WTC11 (cell line): Measurements from ENCODE around the gene TACC2. TPM values are rescaled to one million over a fixed set of nuclear protein-coding genes. Genes with fewer than 3 reads are reported as not detected.

Experiments
- ATAC-seq: fragments of 200-7000 bp; cut with Tn5 transposase; 2 replicates; pipeline ENCODE4 v1.10.0; 2021; ENCODE audit warnings: mild to moderate bottlenecking, moderate library complexity
- CTCF ChIA-PET: fragments of 300-600 bp; sonication (Branson Sonifier 250); formaldehyde crosslinking; loops from one replicate; lab custom pipeline; 2021; ENCODE audit warnings: antibody characterized with exemption; lab: Charles Lee
- POLR2A ChIA-PET: fragments of 350-600 bp; sonication (Branson Sonifier 250); formaldehyde crosslinking; loops from one replicate; lab custom pipeline; 2021; ENCODE audit warnings: antibody characterized with exemption; lab: Charles Lee
- DNase-seq: peaks from one replicate; pipeline ENCODE4 v3.0.0; 2021; ENCODE audit warnings: low spot score
- H3K27ac Mint-ChIP-seq: 2 replicates; pipeline ENCODE4 v1.8.0; 2021; ENCODE audit warnings: mixed read lengths
- H3K27me3 Mint-ChIP-seq: 2 replicates; pipeline ENCODE4 v1.8.0; 2021; ENCODE audit warnings: low read depth, mild to moderate bottlenecking, moderate library complexity, mixed read lengths
- H3K36me3 Mint-ChIP-seq: 2 replicates; pipeline ENCODE4 v1.8.0; 2021; ENCODE audit warnings: mixed read lengths
- H3K4me1 Mint-ChIP-seq: 2 replicates; pipeline ENCODE4 v1.8.0; 2022; ENCODE audit warnings: mixed read lengths
- H3K4me3 Mint-ChIP-seq: 2 replicates; pipeline ENCODE4 v1.8.0; 2021; ENCODE audit warnings: mild to moderate bottlenecking, moderate library complexity, mixed read lengths
- H3K9me3 Mint-ChIP-seq: 2 replicates; pipeline ENCODE4 v1.8.0; 2021; ENCODE audit warnings: mixed read lengths
- ELF4 ChIP-seq: sonication (generic); formaldehyde crosslinking; IDR thresholded peaks from 2 replicates; pipeline ENCODE4 v1.8.1; 2022; ENCODE audit warnings: low read depth, mild to moderate bottlenecking, moderate library complexity, missing genetic modification reagents
- IRF2 ChIP-seq: sonication (generic); formaldehyde crosslinking; IDR thresholded peaks from 2 replicates; pipeline ENCODE4 v1.8.0; 2022; ENCODE audit warnings: low read depth, missing genetic modification reagents, borderline replicate concordance
- JAZF1 ChIP-seq: fragments of 250-450 bp; sonication (Bioruptor Pico); IDR thresholded peaks from 2 replicates; pipeline ENCODE4 v1.9.0; 2021; ENCODE audit warnings: moderate library complexity, mild to moderate bottlenecking, inconsistent platforms
- KAT7 ChIP-seq: sonication (generic); formaldehyde crosslinking; IDR thresholded peaks from 2 replicates; pipeline ENCODE4 v1.8.1; 2023; ENCODE audit warnings: missing genetic modification reagents, mild to moderate bottlenecking, borderline replicate concordance
- SP1 ChIP-seq: sonication (generic); formaldehyde crosslinking; conservative IDR thresholded peaks from 2 replicates; pipeline ENCODE4 v1.8.1; 2022; ENCODE audit warnings: missing genetic modification reagents
- ZNF263 ChIP-seq: sonication (generic); formaldehyde crosslinking; IDR thresholded peaks from 2 replicates; pipeline ENCODE4 v1.8.1; 2022; ENCODE audit warnings: low read depth, mild to moderate bottlenecking, moderate library complexity, missing genetic modification reagents
- total RNA-seq: library from RNA; stranded (reverse); gene quantifications from 3 replicates; pipeline ENCODE4 v1.2.3, GENCODE V29; 2021
- TF ChIP-seq, protein P1 (sequence below): fragments of 200-600 bp; IDR thresholded peaks from 2 replicates; pipeline ENCODE4 v1.8.0; 2022; ENCODE audit warnings: antibody characterized with exemption
- TF ChIP-seq, protein P2 (sequence below): sonication (generic); formaldehyde crosslinking; IDR thresholded peaks from 2 replicates; pipeline ENCODE4 v1.8.1; 2022; ENCODE audit warnings: low read depth, mild to moderate bottlenecking, moderate library complexity, missing genetic modification reagents, borderline replicate concordance
- TF ChIP-seq, protein P3 (sequence below): fragments of 250-450 bp; sonication (Bioruptor Pico); IDR thresholded peaks from 2 replicates; pipeline ENCODE4 v1.8.0; 2021; ENCODE audit warnings: mild to moderate bottlenecking
- TF ChIP-seq, protein P4 (sequence below): fragments of 250-450 bp; sonication (Bioruptor Pico); conservative IDR thresholded peaks from 2 replicates; pipeline ENCODE4 v1.9.0; 2021; ENCODE audit warnings: mild to moderate bottlenecking
- TF ChIP-seq, protein P5 (sequence below): sonication (generic); formaldehyde crosslinking; conservative IDR thresholded peaks from 2 replicates; pipeline ENCODE4 v1.8.1; 2022; ENCODE audit warnings: mild to moderate bottlenecking, missing genetic modification reagents
- TF ChIP-seq, protein P6 (sequence below): sonication (generic); formaldehyde crosslinking; IDR thresholded peaks from 2 replicates; pipeline ENCODE4 v1.8.1; 2023; ENCODE audit warnings: mild to moderate bottlenecking, missing genetic modification reagents
- TF ChIP-seq, protein P7 (sequence below): fragments of 250-450 bp; sonication (Bioruptor Pico); IDR thresholded peaks from 2 replicates; pipeline ENCODE4 v1.9.0; 2021; ENCODE audit warnings: mild to moderate bottlenecking, borderline replicate concordance
- TF ChIP-seq, protein P8 (sequence below): fragments of 250-450 bp; sonication (Bioruptor Pico); IDR thresholded peaks from 2 replicates; pipeline ENCODE4 v2.1.2; 2022; ENCODE audit warnings: mild to moderate bottlenecking, moderate library complexity

Gene TACC2
- total RNA-seq, 1 experiment from 2014 or later: 28.9 TPM

DNA sequence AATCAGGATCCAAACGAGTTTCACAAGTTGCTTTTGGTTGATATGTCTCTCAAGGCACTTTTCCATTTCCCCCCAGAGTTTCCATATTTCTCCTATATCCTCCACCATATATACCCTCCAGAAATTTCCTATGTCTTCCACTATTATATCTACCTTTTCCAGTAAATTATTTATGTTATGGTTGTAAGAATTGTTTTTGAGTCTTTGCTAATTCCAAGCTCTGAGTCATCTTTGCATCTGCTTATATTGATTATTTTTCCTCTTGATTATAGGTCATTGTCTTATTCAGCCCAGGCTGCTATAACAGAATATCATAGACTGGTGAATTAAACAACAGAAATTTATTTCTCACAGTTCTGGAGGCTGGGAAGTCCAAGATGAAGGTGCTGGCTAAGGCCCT, 12.7 kb downstream of the TACC2 start (continued):
- TF ChIP-seq, protein P1, sequence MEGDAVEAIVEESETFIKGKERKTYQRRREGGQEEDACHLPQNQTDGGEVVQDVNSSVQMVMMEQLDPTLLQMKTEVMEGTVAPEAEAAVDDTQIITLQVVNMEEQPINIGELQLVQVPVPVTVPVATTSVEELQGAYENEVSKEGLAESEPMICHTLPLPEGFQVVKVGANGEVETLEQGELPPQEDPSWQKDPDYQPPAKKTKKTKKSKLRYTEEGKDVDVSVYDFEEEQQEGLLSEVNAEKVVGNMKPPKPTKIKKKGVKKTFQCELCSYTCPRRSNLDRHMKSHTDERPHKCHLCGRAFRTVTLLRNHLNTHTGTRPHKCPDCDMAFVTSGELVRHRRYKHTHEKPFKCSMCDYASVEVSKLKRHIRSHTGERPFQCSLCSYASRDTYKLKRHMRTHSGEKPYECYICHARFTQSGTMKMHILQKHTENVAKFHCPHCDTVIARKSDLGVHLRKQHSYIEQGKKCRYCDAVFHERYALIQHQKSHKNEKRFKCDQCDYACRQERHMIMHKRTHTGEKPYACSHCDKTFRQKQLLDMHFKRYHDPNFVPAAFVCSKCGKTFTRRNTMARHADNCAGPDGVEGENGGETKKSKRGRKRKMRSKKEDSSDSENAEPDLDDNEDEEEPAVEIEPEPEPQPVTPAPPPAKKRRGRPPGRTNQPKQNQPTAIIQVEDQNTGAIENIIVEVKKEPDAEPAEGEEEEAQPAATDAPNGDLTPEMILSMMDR: no peak
- no peak for TF ChIP-seq JAZF1 (CRISPR knock-in tag)
- no peak for TF ChIP-seq IRF2 (CRISPR knock-in tag)
- TF ChIP-seq, protein P2, sequence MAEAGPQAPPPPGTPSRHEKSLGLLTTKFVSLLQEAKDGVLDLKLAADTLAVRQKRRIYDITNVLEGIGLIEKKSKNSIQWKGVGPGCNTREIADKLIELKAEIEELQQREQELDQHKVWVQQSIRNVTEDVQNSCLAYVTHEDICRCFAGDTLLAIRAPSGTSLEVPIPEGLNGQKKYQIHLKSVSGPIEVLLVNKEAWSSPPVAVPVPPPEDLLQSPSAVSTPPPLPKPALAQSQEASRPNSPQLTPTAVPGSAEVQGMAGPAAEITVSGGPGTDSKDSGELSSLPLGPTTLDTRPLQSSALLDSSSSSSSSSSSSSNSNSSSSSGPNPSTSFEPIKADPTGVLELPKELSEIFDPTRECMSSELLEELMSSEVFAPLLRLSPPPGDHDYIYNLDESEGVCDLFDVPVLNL (CRISPR knock-in tag): no peak

DNA sequence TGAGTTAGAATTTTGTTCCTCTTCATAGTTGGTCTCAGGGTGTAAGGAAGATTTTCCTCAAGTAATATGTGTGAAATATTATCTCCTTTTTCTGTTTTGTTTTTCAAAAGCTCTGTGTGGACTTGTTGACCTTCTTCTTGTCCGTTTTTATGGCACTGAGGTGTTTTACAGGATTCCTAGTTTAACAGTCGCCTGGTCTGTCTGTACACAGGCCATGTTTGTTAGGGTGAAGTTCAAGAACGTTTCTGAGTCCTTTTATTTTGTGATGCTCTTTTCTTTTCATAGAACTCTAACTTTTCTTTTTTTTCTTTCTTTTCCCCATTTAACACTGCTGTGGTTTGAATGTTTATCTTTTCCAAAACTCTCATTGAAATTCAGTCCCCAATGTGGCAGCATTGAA, 18.5 kb downstream of the TACC2 start:
- no peak for DNase-seq
- Mint-ChIP-seq H3K27me3 (no peaks in the 10 kb centered on the region), H3K27ac (no peak overlapping the region), H3K36me3 (peaks cover 6% of the 10 kb centered on the region), H3K4me3 (no peak overlapping the region), H3K9me3 (peaks cover 13% of the 10 kb centered on the region), H3K4me1 (no peaks in the 10 kb centered on the region)
- POLR2A ChIA-PET: no interaction called here
- ATAC-seq: no peak
- CTCF ChIA-PET: no interaction called here
- TF ChIP-seq, protein P3, sequence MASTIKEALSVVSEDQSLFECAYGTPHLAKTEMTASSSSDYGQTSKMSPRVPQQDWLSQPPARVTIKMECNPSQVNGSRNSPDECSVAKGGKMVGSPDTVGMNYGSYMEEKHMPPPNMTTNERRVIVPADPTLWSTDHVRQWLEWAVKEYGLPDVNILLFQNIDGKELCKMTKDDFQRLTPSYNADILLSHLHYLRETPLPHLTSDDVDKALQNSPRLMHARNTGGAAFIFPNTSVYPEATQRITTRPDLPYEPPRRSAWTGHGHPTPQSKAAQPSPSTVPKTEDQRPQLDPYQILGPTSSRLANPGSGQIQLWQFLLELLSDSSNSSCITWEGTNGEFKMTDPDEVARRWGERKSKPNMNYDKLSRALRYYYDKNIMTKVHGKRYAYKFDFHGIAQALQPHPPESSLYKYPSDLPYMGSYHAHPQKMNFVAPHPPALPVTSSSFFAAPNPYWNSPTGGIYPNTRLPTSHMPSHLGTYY (CRISPR knock-in tag): no peak
- TF ChIP-seq, protein P4, sequence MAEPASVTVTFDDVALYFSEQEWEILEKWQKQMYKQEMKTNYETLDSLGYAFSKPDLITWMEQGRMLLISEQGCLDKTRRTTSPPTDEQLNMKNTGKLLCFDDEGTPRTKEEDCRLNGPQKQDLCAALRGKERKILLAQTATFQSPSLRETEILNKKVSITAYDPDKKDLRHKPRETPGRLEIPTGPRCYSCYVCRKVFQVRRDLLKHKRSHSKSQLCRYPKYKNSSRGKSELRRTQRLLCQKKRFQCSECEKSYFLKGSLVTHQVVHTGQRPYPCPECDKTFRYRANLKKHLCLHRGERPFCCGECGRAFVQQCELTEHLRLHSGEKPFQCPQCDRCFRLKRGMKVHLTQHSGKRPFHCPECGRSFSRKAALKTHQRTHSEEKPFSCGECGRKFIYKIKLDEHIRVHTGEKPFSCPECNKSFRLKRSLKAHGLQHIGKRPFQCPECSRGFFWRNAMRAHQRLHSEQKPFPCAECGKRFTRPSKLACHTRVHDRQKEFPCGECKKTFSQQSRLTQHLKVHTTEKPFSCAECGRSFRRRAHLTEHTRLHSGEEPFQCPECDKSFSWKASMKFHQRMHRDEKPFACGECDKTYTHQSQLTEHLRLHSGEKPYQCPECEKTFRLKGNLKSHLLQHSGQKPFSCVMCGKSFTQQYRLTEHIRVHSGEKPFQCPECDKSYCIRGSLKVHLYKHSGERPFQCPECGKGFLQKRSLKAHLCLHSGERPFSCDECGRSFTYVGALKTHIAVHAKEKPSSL: no peak
- TF ChIP-seq, protein P5, sequence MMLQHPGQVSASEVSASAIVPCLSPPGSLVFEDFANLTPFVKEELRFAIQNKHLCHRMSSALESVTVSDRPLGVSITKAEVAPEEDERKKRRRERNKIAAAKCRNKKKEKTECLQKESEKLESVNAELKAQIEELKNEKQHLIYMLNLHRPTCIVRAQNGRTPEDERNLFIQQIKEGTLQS (CRISPR knock-in tag): no peak
- no peak for TF ChIP-seq ELF4
- TF ChIP-seq, protein P6, sequence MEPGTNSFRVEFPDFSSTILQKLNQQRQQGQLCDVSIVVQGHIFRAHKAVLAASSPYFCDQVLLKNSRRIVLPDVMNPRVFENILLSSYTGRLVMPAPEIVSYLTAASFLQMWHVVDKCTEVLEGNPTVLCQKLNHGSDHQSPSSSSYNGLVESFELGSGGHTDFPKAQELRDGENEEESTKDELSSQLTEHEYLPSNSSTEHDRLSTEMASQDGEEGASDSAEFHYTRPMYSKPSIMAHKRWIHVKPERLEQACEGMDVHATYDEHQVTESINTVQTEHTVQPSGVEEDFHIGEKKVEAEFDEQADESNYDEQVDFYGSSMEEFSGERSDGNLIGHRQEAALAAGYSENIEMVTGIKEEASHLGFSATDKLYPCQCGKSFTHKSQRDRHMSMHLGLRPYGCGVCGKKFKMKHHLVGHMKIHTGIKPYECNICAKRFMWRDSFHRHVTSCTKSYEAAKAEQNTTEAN: no peak
- TF ChIP-seq, protein P7, sequence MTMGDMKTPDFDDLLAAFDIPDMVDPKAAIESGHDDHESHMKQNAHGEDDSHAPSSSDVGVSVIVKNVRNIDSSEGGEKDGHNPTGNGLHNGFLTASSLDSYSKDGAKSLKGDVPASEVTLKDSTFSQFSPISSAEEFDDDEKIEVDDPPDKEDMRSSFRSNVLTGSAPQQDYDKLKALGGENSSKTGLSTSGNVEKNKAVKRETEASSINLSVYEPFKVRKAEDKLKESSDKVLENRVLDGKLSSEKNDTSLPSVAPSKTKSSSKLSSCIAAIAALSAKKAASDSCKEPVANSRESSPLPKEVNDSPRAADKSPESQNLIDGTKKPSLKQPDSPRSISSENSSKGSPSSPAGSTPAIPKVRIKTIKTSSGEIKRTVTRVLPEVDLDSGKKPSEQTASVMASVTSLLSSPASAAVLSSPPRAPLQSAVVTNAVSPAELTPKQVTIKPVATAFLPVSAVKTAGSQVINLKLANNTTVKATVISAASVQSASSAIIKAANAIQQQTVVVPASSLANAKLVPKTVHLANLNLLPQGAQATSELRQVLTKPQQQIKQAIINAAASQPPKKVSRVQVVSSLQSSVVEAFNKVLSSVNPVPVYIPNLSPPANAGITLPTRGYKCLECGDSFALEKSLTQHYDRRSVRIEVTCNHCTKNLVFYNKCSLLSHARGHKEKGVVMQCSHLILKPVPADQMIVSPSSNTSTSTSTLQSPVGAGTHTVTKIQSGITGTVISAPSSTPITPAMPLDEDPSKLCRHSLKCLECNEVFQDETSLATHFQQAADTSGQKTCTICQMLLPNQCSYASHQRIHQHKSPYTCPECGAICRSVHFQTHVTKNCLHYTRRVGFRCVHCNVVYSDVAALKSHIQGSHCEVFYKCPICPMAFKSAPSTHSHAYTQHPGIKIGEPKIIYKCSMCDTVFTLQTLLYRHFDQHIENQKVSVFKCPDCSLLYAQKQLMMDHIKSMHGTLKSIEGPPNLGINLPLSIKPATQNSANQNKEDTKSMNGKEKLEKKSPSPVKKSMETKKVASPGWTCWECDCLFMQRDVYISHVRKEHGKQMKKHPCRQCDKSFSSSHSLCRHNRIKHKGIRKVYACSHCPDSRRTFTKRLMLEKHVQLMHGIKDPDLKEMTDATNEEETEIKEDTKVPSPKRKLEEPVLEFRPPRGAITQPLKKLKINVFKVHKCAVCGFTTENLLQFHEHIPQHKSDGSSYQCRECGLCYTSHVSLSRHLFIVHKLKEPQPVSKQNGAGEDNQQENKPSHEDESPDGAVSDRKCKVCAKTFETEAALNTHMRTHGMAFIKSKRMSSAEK (CRISPR knock-in tag): no peak
- TF ChIP-seq, protein P2 (CRISPR knock-in tag): no peak
- TF ChIP-seq, protein P8, sequence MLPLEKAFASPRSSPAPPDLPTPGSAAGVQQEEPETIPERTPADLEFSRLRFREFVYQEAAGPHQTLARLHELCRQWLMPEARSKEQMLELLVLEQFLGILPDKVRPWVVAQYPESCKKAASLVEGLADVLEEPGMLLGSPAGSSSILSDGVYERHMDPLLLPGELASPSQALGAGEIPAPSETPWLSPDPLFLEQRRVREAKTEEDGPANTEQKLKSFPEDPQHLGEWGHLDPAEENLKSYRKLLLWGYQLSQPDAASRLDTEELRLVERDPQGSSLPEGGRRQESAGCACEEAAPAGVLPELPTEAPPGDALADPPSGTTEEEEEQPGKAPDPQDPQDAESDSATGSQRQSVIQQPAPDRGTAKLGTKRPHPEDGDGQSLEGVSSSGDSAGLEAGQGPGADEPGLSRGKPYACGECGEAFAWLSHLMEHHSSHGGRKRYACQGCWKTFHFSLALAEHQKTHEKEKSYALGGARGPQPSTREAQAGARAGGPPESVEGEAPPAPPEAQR (CRISPR knock-in tag): no peak
- no peak for TF ChIP-seq SP1 (CRISPR knock-in tag)
- no peak for TF ChIP-seq KAT7 (CRISPR knock-in tag)
- no peak for TF ChIP-seq ZNF263
- TF ChIP-seq, protein P1: no peak
